NOMO-1 (cell line): Measurements from ENCODE around the gene ZNF764.
"Not testable (repeated sequence)": the region's sequence is repeated elsewhere in the genome, so short reads cannot be mapped to it uniquely, and the experiment has no call there.

Experiments used
- DNase-seq, 2 experiments: peaks; one replicate each; lab custom pipeline; 2025; ENCODE audit not compliant: unreplicated experiment in 2 of 2; lab: John Stamatoyannopoulos, UW

ZNF764 gene

GRCh38 chr16:30551781-30552180, 6.4 kb downstream of the ZNF764 start:
- DNase-seq: no peak

- DNase-seq: no peak
These were observed 9.5 kb downstream of the ZNF764 start for GRCh38 chr16:30548416-30549253.

- DNase-seq: peak in 1 of 2 experiments; percentile 45
These were observed 12.1 kb downstream of the ZNF764 start for GRCh38 chr16:30546115-30546514.

DNA sequence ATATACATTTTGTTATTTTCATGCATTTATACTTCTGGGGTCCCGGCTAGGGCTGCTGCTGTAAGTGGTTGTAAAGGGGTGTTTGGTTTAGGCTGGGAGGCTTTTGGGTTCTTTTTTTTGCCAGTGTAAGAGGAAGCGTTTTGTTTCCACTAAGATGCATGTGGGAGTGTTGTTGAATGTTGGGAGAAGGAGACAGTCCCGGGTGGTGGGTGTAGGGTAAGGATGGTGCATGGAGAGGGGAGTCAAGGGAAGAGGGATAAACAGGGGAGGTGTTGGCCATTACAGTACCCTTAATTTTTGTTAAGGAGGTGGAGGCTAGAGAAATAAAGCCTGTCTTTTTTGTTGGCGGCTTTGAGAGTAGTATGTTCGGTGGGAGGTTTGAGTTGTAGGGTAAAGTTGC, 15.1 kb downstream of the ZNF764 start:
- DNase-seq: no peak

DNA sequence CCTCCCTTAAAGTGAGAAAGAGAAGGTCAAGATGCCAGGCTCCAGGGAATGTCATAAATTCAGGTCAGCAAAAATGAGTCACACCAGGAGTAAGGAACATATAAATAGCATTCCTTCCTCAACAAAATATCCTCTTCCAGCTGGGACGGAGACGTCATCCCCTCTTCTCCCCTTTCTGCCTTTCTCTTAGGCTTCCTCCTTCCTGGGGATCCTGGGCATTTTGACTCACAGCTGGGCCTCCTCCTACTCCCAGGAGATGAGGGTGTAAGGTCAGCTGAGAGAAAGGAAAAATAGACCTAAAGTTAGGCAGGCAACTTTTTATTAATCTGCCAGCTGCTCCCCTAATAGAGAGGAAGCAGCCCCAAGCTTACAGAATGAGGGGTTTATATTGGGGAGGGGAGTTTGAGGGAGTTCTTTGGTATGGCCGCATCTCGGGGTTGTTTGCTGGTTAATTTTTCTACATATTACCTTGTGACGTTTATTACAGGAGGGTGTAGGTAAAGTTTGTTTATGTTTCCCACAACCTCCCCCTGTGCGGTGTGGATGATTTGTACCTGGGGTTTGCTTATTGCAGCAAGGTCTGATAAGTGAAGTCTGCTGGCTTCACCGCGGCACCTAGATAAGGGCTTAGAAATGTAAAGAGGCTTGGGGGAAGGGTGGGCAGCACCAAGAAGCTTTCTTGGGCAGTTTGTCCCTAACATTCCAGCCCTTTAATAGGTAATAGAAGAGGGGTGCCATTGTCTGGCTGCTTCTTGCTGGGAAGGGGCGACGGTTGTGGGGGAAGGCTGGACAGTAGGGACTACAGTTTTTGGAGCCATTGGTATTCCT, 16.5 kb downstream of the ZNF764 start:
- no peak for DNase-seq

- DNase-seq: not testable (repeated sequence)
These were observed 17.2 kb downstream of the ZNF764 start for GRCh38 chr16:30540916-30541464.

DNA sequence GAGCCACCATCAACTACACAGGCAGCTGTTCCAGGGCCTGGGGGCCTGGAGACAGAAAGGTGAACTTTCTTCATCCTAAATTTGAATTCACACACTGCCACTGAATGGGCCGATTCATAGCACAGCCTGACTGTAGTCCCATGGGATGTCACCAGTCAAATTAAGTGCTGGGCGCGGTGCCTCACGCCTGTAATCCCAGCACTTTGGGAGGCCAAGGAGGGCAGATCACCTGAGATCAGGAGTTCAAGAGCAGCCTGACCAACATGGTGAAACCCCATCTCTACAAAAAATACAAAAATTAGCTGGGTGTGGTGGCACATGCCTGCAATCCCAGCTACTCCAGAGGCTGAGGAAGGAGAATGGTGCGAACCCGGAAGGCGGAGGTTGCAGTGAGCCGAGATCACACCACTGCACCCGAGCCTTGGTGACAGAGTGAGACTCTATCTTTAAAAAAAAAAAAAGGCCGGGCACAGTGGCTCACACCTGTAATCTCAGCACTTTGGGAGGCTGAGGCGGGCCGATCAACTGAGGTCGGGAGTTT, 18.1 kb downstream of the ZNF764 start:
- not testable (repeated sequence) for DNase-seq

GRCh38 chr16:30539000-30539964, 18.9 kb downstream of the ZNF764 start:
- DNase-seq: no peak

GRCh38 chr16:30536391-30537024, 21.7 kb downstream of the ZNF764 start:
- not testable (repeated sequence) for DNase-seq

DNA sequence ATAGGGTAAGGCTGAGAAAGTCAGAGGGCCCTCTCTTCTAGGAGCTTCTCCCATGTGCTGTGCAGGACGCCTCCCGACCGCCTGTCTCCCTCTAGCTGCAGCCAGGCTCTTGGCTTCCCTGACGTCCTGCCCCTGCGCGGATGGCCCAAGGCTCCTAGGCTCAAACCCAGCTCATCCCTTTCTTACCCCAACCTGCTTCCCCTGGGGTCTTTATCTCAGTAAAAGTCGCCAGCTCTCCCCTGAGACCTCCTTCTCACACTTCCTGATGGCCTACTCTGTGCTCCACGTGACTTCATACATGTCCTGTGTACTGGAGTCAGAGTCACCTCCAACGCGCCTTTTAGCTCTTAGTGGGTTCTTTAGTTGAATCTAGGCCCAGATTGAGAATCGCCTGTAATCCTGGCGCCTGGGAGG, 22.4 kb downstream of the ZNF764 start:
- DNase-seq: peak; percentile 74 to 84

GRCh38 chr16:30535106-30535776, 22.9 kb downstream of the ZNF764 start:
- no peak for DNase-seq

GRCh38 chr16:30534368-30535105, 23.6 kb downstream of the ZNF764 start, which contains the start of gene ZNF747:
Gene ZNF747 (minus strand): TSS chr16:30534858. CDS start chr16:30534679, 179 bp downstream.
- peak; percentile 76 to 85 for DNase-seq

DNA sequence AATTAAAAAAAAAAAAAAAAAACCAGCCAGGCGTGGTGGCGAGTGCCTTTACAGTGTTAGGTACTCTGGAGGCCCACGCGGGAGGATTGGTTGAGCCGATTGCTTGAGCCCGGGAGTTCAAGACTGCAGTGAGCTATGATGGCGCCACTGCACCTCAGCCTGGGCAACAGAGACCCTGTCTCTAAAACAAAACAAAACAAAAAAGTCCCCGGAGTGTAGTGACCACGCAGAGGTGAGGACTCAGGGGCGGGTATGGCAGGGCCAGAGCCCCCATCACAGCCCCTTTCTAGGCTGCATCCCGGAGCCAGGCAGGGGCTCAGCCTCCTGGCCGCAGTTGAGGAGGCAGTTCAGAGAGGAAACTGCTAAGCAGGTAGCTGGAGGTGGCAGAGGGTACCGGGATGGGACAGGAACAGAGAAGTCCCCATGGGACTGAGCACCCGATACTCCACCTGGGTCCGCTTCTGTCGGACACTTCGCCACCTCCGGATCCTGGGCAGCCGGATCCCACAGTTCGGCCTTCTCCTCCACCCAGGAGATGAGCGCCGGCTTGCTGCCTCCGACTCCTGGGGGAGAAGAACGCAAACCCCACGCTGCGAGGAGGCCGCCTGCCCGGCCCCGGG, 24.3 kb downstream of the ZNF764 start:
- no peak for DNase-seq

- DNase-seq: no peak
These were observed 25.0 kb downstream of the ZNF764 start for GRCh38 chr16:30533146-30533522.

- no peak for DNase-seq
These were observed 25.7 kb downstream of the ZNF764 start for GRCh38 chr16:30532285-30533145.

GRCh38 chr16:30530163-30531037, 27.8 kb downstream of the ZNF764 start:
- DNase-seq: no peak
